ENCODE results near the gene ALDH5A1. TPM values are rescaled to one million over a fixed set of nuclear protein-coding genes. Genes with fewer than 3 reads are reported as not detected.

Gene ALDH5A1
- total RNA-seq, 1 donor from 2014 or later, result 12.9 TPM

GRCh38 chr6:24451581-24452388 is 43.0 kb upstream of the ALDH5A1 start:
- no peaks in the 10 kb centered on the region for H3K36me3 Mint-ChIP-seq (ENCODE audit: low read depth)
- DNase-seq (ENCODE audit: low read depth, low spot score), result no peak
- no peaks in the 10 kb centered on the region for H3K27me3 Mint-ChIP-seq (ENCODE audit: low read depth)
- TF ChIP-seq CTCF (conservative IDR thresholded peaks at IDR 0.05), result no peak
- peaks cover 7% of the 10 kb centered on the region for H3K4me1 Mint-ChIP-seq
- H3K4me3 Mint-ChIP-seq, result no peak overlapping the region
- H3K9me3 Mint-ChIP-seq, result no peaks in the 10 kb centered on the region
- H3K27ac Mint-ChIP-seq (ENCODE audit: unreplicated experiment), result peak overlapping the region; percentile 65

- H3K4me3 Mint-ChIP-seq, result no peak overlapping the region
- H3K9me3 Mint-ChIP-seq, result no peaks in the 10 kb centered on the region
- peaks cover 2% of the 10 kb centered on the region for H3K36me3 Mint-ChIP-seq (ENCODE audit: low read depth)
- DNase-seq (ENCODE audit: low read depth, low spot score), result no peak
- H3K27me3 Mint-ChIP-seq (ENCODE audit: low read depth), result no peaks in the 10 kb centered on the region
- no peak for TF ChIP-seq CTCF (conservative IDR thresholded peaks at IDR 0.05)
- no peak overlapping the region for H3K27ac Mint-ChIP-seq (ENCODE audit: unreplicated experiment)
- peaks cover 7% of the 10 kb centered on the region for H3K4me1 Mint-ChIP-seq
Observed at GRCh38 chr6:24453921-24454320, 40.8 kb upstream of the ALDH5A1 start.

GRCh38 chr6:24454452-24454851 is 40.3 kb upstream of the ALDH5A1 start:
- no peak for TF ChIP-seq CTCF (conservative IDR thresholded peaks at IDR 0.05)
- H3K27ac Mint-ChIP-seq (ENCODE audit: unreplicated experiment), result no peak overlapping the region
- H3K4me3 Mint-ChIP-seq, result no peak overlapping the region
- H3K27me3 Mint-ChIP-seq (ENCODE audit: low read depth), result no peaks in the 10 kb centered on the region
- H3K9me3 Mint-ChIP-seq, result no peaks in the 10 kb centered on the region
- no peak for DNase-seq (ENCODE audit: low read depth, low spot score)
- H3K4me1 Mint-ChIP-seq, result peaks cover 7% of the 10 kb centered on the region
- peaks cover 2% of the 10 kb centered on the region for H3K36me3 Mint-ChIP-seq (ENCODE audit: low read depth)

DNA sequence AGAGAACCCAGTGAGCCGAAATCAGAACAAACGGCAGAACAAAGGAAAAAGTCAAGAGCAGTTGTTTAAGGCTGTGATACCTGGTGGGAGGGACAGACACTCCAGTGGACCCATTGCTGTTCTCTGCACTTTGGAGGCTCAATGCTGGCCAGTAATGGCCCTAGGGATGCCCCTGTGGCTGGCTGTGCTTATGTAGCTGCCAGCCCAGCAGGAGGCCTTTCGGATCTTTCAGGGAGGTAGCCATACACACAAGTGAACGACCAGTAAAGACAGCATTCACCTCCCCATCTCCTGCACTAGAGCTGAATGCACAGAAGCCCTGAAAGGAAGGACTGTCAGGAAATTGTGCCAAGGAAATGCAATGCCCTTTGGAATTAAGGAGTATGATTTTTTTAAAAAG is 39.7 kb upstream of the ALDH5A1 start:
- no peak for DNase-seq (ENCODE audit: low read depth, low spot score)
- H3K4me3 Mint-ChIP-seq, result no peak overlapping the region
- peaks cover 2% of the 10 kb centered on the region for H3K36me3 Mint-ChIP-seq (ENCODE audit: low read depth)
- no peak overlapping the region for H3K27ac Mint-ChIP-seq (ENCODE audit: unreplicated experiment)
- TF ChIP-seq CTCF (conservative IDR thresholded peaks at IDR 0.05), result no peak
- no peaks in the 10 kb centered on the region for H3K9me3 Mint-ChIP-seq
- no peaks in the 10 kb centered on the region for H3K27me3 Mint-ChIP-seq (ENCODE audit: low read depth)
- H3K4me1 Mint-ChIP-seq, result peaks cover 7% of the 10 kb centered on the region

- H3K4me1 Mint-ChIP-seq, result no peaks in the 10 kb centered on the region
- peaks cover 5% of the 10 kb centered on the region for H3K36me3 Mint-ChIP-seq (ENCODE audit: low read depth)
- no peak overlapping the region for H3K27ac Mint-ChIP-seq (ENCODE audit: unreplicated experiment)
- no peak overlapping the region for H3K4me3 Mint-ChIP-seq
- TF ChIP-seq CTCF (conservative IDR thresholded peaks at IDR 0.05), result no peak
- no peak for DNase-seq (ENCODE audit: low read depth, low spot score)
- no peaks in the 10 kb centered on the region for H3K27me3 Mint-ChIP-seq (ENCODE audit: low read depth)
- no peaks in the 10 kb centered on the region for H3K9me3 Mint-ChIP-seq
Observed at GRCh38 chr6:24458134-24458533, 36.6 kb upstream of the ALDH5A1 start.
